SKM-1 (cell line): ENCODE measurements around the gene GCNA.
"Not testable (repeated sequence)": the region's sequence is repeated elsewhere in the genome, so short reads cannot be mapped to it uniquely, and the experiment has no call there.

Experiments used
- DNase-seq: peaks from one replicate; lab custom pipeline; 2025; ENCODE audit not compliant: unreplicated experiment; lab: John Stamatoyannopoulos, UW

The GCNA gene

GRCh38 chrX:71556036-71556435 lies 22.2 kb upstream of the GCNA start:
- no peak for DNase-seq

GRCh38 chrX:71558920-71559319 lies 19.3 kb upstream of the GCNA start:
- no peak for DNase-seq

- DNase-seq = not testable (repeated sequence)
These were observed 18.5 kb upstream of the GCNA start for GRCh38 chrX:71559773-71560172.

- DNase-seq = no peak
These were observed 14.3 kb upstream of the GCNA start for GRCh38 chrX:71563921-71564320.

- no peak for DNase-seq
These were observed 12.7 kb upstream of the GCNA start for GRCh38 chrX:71565474-71566041.

- DNase-seq = not testable (repeated sequence)
These were observed 6.8 kb upstream of the GCNA start for GRCh38 chrX:71571390-71571789.

- DNase-seq = no peak
These were observed 4.6 kb upstream of the GCNA start for GRCh38 chrX:71573590-71573989.

- DNase-seq = no peak
These were observed 555 bp upstream of the GCNA start for GRCh38 chrX:71577682-71578081.

DNA sequence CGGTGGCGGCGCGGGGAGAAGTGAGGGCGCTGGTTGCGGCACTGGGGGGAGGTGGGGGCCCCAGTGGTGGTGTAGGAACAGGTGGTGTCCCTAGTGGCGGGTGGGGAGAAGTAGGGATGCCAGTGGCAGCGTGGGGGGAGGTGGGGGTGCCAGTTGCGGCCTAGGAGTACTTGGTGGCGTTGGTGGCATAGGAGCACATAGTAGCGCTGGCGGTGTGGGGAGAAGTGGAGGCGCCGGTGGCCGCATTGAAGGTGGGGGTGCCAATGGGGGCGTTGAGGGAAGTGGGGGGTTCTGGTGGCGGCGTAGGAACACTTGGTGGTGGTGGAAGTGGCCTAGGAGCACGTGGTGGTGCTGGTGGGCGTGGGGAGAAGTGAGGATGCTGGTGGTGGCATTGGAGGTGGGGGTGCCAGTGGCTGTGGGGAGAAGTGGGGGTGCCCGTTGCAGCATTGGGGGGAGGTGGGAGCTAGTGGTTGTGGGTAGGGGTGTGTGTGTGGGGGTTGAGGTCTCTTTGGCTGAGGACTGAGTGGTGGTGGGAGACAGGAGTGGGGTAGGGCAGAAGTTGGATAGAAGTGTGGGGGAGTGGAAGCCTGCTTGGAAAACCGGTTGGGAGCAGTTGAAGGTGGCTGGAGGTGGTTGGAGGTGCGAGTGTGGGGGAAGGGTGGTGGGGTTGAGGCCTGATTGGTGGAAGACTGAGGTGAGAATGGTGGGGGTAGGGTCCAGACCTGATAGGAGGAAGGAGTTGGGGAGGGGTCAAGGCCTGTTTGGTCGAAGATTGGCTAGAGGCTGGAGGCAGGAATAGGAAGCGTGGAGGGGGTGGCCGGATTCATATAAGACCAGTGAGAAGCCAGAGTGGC lies 1.1 kb downstream of the GCNA start:
- no peak for DNase-seq

DNA sequence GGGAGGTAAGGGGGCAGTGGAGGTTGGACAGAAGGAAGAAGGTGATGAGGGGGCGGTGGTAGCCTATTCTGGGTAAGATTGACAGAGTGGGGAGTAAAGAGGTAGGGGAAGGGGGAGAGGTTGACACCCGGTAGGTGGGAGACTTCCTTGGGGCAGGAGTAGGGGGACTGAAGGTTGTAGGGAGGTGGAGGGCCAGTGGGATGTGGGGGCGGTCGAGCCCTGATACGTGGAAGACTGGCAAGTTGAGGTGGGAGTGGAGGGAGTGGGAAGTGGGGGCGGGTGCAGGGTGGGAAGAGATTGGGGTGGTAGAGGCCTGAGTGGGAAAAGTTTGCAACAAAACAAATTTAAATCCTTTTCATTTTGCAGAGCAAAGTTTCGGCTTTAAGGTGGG lies 1.7 kb downstream of the GCNA start:
- DNase-seq = no peak

GRCh38 chrX:71581210-71581609 lies 3.0 kb downstream of the GCNA start:
- DNase-seq = no peak

- DNase-seq = no peak
These were observed 8.7 kb downstream of the GCNA start for GRCh38 chrX:71586929-71587328.

DNA sequence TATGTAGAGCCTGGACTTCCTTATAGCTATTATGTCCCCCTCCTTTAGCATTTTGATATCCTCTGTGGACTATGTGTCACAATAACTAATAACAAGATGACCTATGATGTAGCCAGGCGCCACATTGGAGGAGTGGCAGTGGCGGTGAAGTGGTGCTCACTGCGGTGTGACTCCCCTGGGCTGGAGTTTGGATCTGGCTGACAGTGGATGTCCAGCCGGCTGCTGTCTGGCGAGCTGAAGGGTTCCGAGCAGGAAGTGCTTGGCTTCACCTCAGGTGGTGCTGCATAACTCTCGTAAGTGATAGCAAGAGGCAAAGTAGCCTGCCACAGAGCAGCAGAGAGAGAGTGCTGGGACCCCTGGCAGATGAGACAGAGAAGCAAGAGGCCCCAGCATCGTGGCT lies 15.0 kb downstream of the GCNA start:
- DNase-seq = not testable (repeated sequence)

GRCh38 chrX:71599965-71600364 lies 21.7 kb downstream of the GCNA start:
- no peak for DNase-seq

- no peak for DNase-seq
These were observed 25.4 kb downstream of the GCNA start for GRCh38 chrX:71603618-71604017.

- no peak for DNase-seq
These were observed 25.9 kb downstream of the GCNA start for GRCh38 chrX:71604141-71604540.

GRCh38 chrX:71604796-71605568 lies 26.7 kb downstream of the GCNA start:
- DNase-seq = no peak

- no peak for DNase-seq
These were observed 28.4 kb downstream of the GCNA start for GRCh38 chrX:71606536-71607216.

DNA sequence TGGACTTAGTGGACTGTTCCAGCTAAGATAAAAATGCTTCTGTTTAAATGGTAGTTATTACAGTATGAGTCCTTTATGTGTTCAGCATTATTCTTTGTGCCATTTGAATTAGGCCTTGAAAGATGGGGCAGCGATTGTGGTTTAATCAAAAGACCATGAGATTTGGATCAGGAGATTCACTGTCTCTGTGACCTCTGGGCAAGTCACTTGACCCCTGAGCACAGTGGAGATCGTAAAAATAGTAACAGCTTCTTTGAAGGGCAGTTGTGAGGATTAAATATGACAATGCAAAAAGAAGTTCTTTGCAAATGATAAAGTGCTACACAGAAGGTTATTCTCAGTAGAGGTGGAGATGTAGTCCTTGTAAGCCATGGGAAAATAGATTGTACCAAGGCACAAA lies 29.3 kb downstream of the GCNA start:
- DNase-seq = no peak

DNA sequence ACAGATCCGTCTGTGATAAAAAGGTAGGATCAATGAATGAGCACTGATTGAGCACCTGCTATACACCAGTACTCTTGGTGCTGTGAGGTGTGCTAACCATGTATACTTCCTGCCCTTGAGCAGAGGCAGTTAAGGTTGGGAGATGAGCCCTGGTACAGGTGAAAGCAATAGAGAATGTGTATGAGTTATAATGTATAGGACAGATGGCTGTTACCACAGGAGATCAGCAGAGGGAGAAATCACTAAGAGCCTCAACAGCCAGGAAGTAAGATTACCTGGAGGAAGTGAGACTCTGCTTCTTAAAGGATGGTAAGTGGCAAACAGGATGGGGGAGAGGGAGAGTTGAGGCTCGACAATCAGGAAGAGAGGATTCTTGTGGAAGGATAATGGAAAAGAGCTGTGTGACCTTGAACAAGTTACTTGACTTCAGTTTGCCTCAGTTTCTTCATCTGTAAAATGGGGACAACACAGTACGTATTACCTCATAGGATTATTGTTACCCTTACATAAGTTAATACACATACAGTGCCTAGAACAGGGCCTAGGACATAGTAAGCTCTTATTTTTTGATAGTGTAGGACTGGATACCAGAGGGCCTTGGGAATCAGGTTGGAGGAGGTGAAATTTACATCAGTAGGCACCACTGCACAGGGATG lies 31.0 kb downstream of the GCNA start:
- no peak for DNase-seq

- DNase-seq = not testable (repeated sequence)
These were observed 33.5 kb downstream of the GCNA start for GRCh38 chrX:71611736-71612135.
